HUES64 (cell line): ENCODE data around the gene LNX2.

Experiments used
- H3K27ac ChIP-seq: 2 replicates; pipeline ENCODE4 v1.7.0; 2013; ENCODE audit warnings: low read depth, low read length, inconsistent platforms
- H3K27me3 ChIP-seq: 2 replicates; pipeline ENCODE4 v1.6.1; 2013; ENCODE audit warnings: mild to moderate bottlenecking, low read length; ENCODE audit not compliant: insufficient read depth
- H3K36me3 ChIP-seq: 2 replicates; pipeline ENCODE4 v1.6.1; 2013; ENCODE audit warnings: mild to moderate bottlenecking, low read length; ENCODE audit not compliant: insufficient read depth
- H3K4me1 ChIP-seq: 2 replicates; pipeline ENCODE4 v1.6.1; 2013; ENCODE audit warnings: mild to moderate bottlenecking, low read length, moderate library complexity; ENCODE audit not compliant: insufficient read depth
- H3K4me3 ChIP-seq: 2 replicates; pipeline ENCODE4 v1.5.1; 2013; ENCODE audit warnings: mild to moderate bottlenecking, low read length, moderate library complexity
- H3K9ac ChIP-seq: 2 replicates; pipeline ENCODE4 v1.6.1; 2013; ENCODE audit warnings: mild to moderate bottlenecking, low read depth, low read length
- H3K9me3 ChIP-seq: 2 replicates; pipeline ENCODE4 v1.6.1; 2013; ENCODE audit warnings: low read depth, low read length; ENCODE audit not compliant: insufficient read depth
- WGBS: fragments of 150-250, 120-280 bp; methylation state at CpG from one replicate; pipeline ENCODE4 v1.1.7; 2013; ENCODE audit warnings: missing lambda C conversion rate; 5-methylcytosine and 5-hydroxymethylcytosine counted together

LNX2 gene

DNA sequence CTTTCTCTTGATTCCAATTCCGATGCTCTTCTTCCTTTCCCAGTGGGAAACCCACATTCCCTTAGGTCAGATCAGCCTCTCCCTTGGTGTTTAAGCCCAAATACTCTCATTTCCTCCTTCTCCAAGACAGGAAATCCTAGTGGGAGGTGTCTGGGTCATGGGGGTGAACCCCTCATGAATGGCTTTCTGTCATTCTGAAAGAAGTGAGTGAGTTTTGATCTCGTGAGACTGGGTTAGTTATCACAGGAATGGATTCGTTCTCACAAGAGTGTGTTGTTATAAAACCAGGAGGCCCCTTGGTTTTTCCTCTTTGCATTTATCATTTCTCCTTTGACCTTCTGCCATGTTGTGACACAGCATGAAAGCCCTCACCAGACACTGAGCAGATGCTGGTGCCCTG, 93.8 kb downstream of the LNX2 start:
- WGBS = 78% methylated on average over 3 of the region's 3 CpGs
- Histone ChIP-seq H3K27ac (no peak overlapping the region), H3K27me3 (no peaks in the 10 kb centered on the region), H3K4me1 (no peaks in the 10 kb centered on the region), H3K4me3 (no peak overlapping the region), H3K9ac (no peak overlapping the region), H3K36me3 (no peaks in the 10 kb centered on the region), H3K9me3 (no peaks in the 10 kb centered on the region)

GRCh38 chr13:27524981-27525975, 95.1 kb downstream of the LNX2 start:
- Histone ChIP-seq H3K4me1 (no peaks in the 10 kb centered on the region), H3K9me3 (no peaks in the 10 kb centered on the region), H3K36me3 (no peaks in the 10 kb centered on the region), H3K9ac (no peak overlapping the region), H3K27me3 (no peaks in the 10 kb centered on the region), H3K27ac (no peak overlapping the region), H3K4me3 (no peak overlapping the region)
- 89% methylated on average over 14 of the region's 14 CpGs for WGBS

- WGBS = 90% methylated on average over 4 of the region's 4 CpGs
- Histone ChIP-seq H3K36me3 (no peaks in the 10 kb centered on the region), H3K4me3 (no peak overlapping the region), H3K4me1 (no peaks in the 10 kb centered on the region), H3K9me3 (no peaks in the 10 kb centered on the region), H3K27me3 (no peaks in the 10 kb centered on the region), H3K27ac (no peak overlapping the region), H3K9ac (no peak overlapping the region)
These were observed 96.8 kb downstream of the LNX2 start for GRCh38 chr13:27523346-27524073.

GRCh38 chr13:27522847-27523246, 97.5 kb downstream of the LNX2 start:
- Histone ChIP-seq H3K4me3 (no peak overlapping the region), H3K9me3 (no peaks in the 10 kb centered on the region), H3K27me3 (no peaks in the 10 kb centered on the region), H3K9ac (no peak overlapping the region), H3K36me3 (no peaks in the 10 kb centered on the region), H3K4me1 (no peaks in the 10 kb centered on the region), H3K27ac (no peak overlapping the region)
- WGBS = 63% methylated on average over 3 of the region's 4 CpGs

DNA sequence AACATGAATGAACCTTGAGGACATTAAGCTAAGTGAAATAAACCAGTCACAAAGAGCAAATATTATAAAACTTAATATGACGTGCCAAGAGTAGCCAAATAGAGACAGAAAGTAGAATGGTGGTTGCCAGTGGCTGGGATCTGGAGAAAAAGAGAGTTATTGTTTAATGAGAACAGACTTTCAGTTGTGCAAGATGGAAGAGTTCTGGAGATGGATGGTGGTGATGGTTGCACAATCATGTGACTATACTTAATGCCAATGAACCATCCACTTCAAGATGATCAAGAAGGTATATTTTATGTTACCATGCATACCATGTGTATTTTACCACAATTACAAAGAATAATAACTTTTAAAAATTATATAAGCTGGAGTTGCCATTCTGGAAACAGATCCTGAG, 104.2 kb downstream of the LNX2 start:
- Histone ChIP-seq H3K9ac (no peak overlapping the region), H3K27me3 (no peaks in the 10 kb centered on the region), H3K27ac (no peak overlapping the region), H3K9me3 (no peaks in the 10 kb centered on the region), H3K4me1 (no peaks in the 10 kb centered on the region), H3K36me3 (no peaks in the 10 kb centered on the region), H3K4me3 (no peak overlapping the region)
- WGBS = 97% methylated on average over 1 of the region's 1 CpG

DNA sequence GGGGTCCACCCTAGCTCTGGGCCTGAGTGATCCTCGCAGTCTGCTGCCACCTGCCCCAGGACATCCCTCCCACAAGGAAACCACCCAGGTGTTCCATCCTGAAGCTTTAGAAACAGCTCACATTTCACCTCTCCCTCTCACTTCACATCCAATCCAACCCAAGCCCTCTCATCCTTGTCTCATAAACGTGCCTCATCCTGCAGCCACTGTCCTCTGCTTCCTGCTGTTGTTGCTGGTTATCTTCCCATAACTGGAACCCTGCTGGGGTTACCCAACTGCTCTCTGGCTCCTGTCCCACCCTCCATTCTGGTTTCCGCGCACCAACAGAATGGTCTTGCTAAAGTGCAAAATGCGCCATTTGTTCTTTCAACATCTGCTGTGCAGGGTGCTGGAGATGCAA, 110.2 kb downstream of the LNX2 start:
- Histone ChIP-seq H3K4me1 (no peaks in the 10 kb centered on the region), H3K36me3 (no peaks in the 10 kb centered on the region), H3K4me3 (no peak overlapping the region), H3K27me3 (no peaks in the 10 kb centered on the region), H3K9ac (no peak overlapping the region), H3K9me3 (no peaks in the 10 kb centered on the region), H3K27ac (no peak overlapping the region)
- 82% methylated on average over 5 of the region's 5 CpGs for WGBS

DNA sequence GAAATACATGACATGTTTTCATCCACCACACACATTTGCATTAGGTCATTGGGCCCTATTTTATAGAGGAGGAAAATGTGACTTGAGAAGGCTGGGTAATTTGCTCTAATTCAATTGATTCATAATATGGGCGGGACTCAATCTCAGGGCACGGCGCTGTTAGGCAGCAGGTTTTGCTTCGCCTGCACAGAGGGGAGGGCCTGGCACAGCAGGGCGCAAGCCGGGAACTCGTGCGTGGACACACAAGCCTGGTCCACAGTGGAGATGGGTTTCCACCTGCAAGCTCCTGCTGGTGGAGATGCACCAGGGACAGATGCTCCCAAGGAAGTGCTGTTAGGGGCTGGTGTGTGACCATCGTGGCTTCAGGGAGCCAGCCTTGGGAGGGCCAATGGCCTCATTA, 111.5 kb downstream of the LNX2 start:
- Histone ChIP-seq H3K27me3 (no peaks in the 10 kb centered on the region), H3K36me3 (no peaks in the 10 kb centered on the region), H3K27ac (no peak overlapping the region), H3K4me3 (no peak overlapping the region), H3K4me1 (0 out of 2 replicates have a peak, but pooled peaks cover 2% of the 10 kb centered on the region), H3K9me3 (no peaks in the 10 kb centered on the region), H3K9ac (no peak overlapping the region)
- 92% methylated on average over 9 of the region's 9 CpGs for WGBS

GRCh38 chr13:27505792-27506191, 114.5 kb downstream of the LNX2 start:
- no peak overlapping the region for H3K4me3 ChIP-seq
- no peak overlapping the region for H3K27ac ChIP-seq
- H3K4me1 ChIP-seq = 0 out of 2 replicates have a peak, but pooled peaks cover 6% of the 10 kb centered on the region
- WGBS = 97% methylated on average over 3 of the region's 3 CpGs
- no peak overlapping the region for H3K9ac ChIP-seq
- H3K36me3 ChIP-seq = no peaks in the 10 kb centered on the region
- no peaks in the 10 kb centered on the region for H3K27me3 ChIP-seq
- no peaks in the 10 kb centered on the region for H3K9me3 ChIP-seq

- no peak overlapping the region for H3K27ac ChIP-seq
These were observed 115.5 kb downstream of the LNX2 start for GRCh38 chr13:27504868-27505194.

DNA sequence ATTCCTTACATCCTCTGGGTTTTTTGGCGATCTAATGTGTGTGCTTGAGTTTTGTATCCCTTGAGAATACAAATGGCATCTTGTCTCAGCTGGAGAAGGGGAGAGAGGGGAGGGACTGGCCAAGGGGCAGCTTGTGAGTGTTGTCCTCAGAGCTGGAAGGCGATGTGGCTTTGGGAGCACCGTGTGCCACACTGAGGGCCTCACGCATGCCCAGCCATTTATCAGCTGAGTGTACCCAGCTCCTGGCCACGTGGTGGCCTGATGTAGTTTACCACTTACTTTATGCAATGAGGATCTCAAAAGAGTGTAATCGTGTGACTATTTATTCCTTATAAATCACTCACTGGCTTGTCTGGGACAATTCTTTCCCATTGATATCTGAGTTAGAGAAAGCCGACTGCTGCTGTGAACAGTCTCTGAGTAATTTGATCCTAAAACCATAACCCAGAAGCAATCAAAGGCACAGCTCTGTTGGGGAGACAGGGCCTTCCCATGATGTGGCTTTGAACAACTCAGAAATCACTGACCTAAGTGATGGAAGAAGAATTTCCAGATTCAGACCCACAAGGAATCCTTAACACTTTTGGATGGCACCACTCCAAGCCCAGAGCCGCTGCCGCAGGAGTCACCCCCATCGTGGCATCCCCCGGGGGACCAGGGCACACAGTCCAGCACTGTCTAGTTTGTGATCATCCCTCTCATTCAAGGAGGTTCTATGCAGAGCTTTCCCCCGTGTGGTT, 116.0 kb downstream of the LNX2 start:
- Histone ChIP-seq H3K27me3 (no peaks in the 10 kb centered on the region), H3K9me3 (no peaks in the 10 kb centered on the region), H3K4me3 (no peak overlapping the region), H3K9ac (no peak overlapping the region), H3K4me1 (0 out of 2 replicates have a peak, but pooled peaks cover 6% of the 10 kb centered on the region), H3K27ac (no peak overlapping the region), H3K36me3 (no peaks in the 10 kb centered on the region)
- WGBS = 88% methylated on average over 12 of the region's 12 CpGs

More at GRCh38 chr13:27504868-27505194, 115.5 kb downstream of the LNX2 start:
- Histone ChIP-seq H3K36me3 (no peaks in the 10 kb centered on the region), H3K9me3 (no peaks in the 10 kb centered on the region), H3K4me3 (no peak overlapping the region), H3K27me3 (no peaks in the 10 kb centered on the region), H3K9ac (no peak overlapping the region), H3K4me1 (0 out of 2 replicates have a peak, but pooled peaks cover 6% of the 10 kb centered on the region)
- 94% methylated on average over 5 of the region's 5 CpGs for WGBS
